SHP77 (cell line): Measurements from ENCODE around the gene OR9A2.
"Not testable (repeated sequence)": the region's sequence is repeated elsewhere in the genome, so short reads cannot be mapped to it uniquely, and the experiment has no call there.

Experiments
- DNase-seq, 2 experiments: peaks; one replicate each; lab custom pipeline; 2025; lab: John Stamatoyannopoulos, UW

The OR9A2 gene

DNA sequence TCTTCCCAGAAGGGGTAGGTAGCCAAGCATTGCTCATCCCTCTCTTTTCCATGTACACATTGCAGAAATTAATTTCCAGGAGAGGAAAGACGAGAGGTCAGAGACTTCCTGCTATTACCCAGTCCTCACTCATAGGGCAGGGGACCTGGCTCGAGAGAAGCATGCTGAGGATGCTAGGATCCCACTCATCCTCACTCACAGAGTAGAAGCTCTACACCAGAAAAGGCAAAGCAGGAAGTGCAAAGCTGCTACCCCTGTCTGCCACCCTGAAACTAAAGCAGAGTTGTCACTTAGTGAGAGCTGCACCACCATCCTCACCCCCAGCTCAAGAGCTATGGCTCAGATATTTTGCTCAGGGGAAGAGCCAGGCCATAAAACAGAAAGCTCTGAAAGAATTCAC is 9.9 kb downstream of the OR9A2 start:
- no peak for DNase-seq

DNA sequence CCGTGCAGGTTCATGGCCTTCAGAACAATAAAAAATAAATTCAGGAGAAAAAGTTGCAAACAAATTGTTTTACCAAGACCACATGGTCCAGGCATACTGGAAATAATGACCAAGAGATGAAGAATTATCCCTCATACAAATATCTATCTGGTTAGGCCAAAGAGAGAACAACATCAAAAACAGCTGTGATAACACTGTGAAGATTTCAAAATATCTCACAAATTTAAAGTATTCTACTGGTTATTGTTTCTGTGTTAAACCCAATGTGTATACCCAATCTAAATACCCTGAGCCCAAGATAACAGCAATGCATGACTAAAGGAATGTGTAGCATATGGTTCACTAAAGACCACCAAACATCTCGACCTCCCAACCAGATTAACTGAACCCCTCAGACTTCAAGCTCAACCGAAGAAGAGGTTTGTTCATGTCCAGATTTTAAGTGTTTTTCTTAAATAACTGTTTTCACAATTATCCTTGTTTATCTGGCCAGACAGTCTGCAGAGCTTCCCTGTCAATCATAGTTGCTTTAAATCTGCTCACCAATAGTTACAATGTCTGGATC is 10.9 kb downstream of the OR9A2 start:
- DNase-seq: no peak

DNA sequence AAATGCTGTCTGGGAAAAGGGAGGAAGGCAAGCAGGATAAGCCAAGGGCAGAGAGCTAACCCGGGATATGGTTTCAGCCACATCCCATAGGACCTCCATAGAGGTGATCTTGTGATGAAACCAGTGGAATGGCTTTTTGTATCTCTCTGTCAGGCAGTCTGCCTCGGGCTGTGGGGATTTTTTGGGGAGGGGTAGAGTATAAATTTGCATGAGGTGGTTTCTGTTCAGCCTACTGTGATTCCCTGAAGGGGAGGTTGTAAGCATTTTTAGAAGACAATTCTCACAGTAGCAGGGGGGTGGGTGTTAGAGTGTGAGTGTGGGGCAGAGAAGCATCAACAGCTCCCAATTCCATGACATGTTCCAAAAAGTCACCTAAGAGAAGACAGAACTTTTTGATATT is 11.8 kb downstream of the OR9A2 start:
- no peak for DNase-seq

DNA sequence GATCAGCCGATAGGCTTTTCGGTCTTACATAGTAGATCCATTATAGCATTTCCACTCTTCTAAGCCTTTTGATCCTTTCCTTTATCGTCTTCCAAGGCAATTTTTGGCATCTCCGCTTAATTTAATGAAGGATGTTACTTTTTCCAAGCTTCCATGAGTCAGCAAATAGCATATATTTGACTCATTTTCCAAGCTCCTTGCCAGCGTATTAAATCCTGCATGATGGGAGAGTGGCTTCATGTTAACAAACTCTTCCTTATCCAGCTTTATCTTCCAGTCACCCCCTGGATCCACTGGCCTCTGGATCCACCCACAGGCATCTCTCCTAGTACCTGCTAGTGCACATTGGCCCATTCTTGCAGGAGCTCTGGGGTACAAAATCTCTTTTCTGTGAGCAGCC is 13.0 kb downstream of the OR9A2 start:
- no peak for DNase-seq

- DNase-seq: no peak
Observed at GRCh38 chr7:143013473-143013872, 13.5 kb downstream of the OR9A2 start.

GRCh38 chr7:143012409-143012808 is 14.5 kb downstream of the OR9A2 start:
- no peak for DNase-seq

GRCh38 chr7:143012001-143012400 is 14.9 kb downstream of the OR9A2 start:
- no peak for DNase-seq

DNA sequence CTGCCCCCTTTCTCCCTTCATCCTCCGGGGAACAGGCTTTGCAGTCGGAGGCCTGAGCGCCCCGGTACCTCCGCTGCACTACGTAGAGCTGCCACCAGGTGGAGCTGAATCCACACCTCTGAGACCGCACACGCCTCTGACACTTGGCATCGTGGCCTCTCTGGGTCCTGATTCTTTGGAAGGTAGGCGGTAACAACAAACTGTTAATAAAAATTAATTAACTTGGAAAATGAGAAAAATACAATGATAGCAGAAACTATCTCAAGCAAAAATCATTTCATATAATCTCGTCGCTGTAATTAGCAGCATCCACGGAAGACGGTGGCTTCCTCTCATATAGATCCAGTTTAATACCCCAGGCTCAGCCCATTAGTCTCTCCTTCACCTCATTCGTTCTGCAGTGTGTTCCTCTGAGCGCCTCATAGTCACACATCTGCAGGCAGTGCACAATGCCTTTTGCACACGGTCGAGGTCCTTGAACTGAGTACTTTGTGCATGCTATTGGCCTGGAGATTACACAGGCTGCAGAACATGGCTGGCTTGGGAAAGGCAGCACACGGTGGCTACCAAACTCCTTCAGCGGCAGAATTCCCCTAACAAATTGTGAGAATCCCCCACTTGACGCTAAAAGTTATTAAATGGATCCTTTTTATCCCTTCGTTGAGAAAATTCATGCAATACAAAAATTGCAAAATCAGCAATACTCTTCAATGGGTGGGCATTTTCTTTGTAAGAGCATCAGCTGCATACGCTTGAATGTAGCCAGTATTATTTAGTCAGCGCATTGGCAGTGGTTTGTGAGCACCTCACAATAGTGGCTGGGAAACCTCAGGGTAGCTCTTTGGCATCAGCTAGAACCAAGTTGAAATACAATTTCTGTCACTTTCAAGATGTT is 18.7 kb downstream of the OR9A2 start:
- DNase-seq: peak; percentile 25 to 32

DNA sequence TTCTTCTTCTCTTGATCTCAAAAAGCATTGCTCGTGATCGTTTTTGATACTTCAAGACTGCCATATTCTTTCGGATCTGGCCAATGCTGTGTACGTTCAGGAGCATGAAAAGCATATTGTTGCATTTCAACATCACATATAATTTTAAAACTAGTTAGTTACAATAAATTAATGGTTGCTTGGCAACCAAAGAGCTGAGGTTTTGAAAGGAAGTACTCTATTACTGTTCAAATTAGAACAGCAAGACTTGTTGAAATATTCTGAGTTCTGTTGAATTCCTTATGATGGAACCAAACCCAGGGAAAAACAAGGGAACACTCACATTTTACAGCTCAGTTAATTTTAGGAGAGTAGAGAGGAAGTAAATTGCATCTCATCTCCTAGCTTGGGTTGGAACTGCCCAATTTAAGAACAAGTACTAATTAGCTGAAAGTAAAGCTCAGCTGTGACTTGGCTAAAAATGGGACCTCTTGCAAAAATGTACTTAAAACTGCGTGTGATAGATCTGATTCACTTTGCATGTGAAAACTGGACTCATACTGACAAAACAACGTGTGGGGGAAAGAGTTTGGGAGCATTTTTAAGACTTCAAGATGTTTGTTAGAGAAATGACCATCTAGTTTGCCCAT is 21.2 kb downstream of the OR9A2 start:
- DNase-seq: no peak

GRCh38 chr7:143003393-143004051 is 23.4 kb downstream of the OR9A2 start:
- peak; percentile 8 to 10 for DNase-seq

- no peak for DNase-seq
Observed at GRCh38 chr7:143002898-143003297, 24.0 kb downstream of the OR9A2 start.

- peak in 1 of 2 experiments; percentile 1 for DNase-seq
Observed at GRCh38 chr7:143002106-143002505, 24.8 kb downstream of the OR9A2 start.

DNA sequence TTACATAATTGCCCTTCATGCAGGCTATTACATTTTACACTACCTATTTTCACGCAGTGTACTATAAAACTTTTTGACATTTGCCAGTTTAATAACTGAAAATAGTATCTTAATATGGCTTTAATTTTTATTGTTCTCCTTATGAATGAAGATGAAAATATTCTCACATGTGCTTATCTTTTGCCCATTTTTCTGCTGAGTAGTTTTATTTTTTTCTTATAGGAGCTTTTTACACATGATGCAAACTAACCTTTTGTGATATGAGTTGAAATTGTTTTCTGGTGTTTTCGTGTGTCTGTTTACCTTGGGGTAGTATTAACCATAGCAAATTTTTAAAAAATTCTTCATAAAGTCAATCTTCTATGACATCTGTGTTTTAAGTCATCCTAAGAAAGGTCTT is 26.3 kb downstream of the OR9A2 start:
- no peak for DNase-seq

- DNase-seq: no peak
Observed at GRCh38 chr7:142999793-143000192, 27.1 kb downstream of the OR9A2 start.

GRCh38 chr7:142998966-142999365 is 28.0 kb downstream of the OR9A2 start:
- no peak for DNase-seq

DNA sequence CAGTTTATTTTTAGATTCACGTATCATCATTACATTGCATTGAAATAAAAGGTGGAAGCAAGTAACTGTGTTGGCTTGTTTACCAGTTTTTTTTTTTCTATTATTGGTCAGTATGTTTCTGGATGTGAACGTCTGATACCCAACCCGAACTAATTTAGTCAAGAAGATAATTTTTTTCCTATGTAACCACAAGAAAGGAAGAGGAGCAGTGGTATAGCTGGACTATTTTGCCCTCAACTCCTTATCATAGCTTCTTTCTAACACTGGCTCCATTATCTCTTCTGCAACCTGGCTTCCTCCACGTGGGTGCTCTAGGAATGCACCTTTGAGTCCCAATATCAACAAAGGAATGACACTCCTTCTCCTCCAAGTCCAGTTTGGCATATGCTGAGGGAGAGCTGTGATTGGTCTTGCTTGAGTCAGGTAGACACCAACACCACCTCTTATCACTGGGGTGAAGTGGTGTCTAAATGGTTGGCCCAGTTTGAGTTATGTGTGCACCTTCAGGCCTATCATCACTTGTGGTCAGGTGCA is 29.4 kb downstream of the OR9A2 start:
- DNase-seq: no peak

DNA sequence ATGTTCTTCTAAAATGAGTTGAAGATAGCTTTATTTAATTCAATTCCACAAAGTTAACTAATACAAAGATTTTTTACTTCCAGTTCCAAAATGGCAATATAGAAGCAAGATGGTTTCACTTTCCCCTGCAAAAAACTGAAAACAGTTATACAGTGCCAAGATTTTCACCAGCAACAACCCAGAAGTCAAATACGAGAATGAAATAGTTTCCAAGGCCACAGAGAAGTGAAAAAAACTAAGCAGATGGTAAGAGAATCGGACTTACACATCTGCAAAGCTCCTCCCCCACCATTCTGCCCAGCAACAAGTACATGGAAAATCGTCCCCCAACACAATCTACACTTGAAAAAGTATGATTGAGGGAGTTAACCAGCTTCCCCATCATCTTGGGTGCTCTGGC is 34.5 kb downstream of the OR9A2 start:
- no peak for DNase-seq

DNA sequence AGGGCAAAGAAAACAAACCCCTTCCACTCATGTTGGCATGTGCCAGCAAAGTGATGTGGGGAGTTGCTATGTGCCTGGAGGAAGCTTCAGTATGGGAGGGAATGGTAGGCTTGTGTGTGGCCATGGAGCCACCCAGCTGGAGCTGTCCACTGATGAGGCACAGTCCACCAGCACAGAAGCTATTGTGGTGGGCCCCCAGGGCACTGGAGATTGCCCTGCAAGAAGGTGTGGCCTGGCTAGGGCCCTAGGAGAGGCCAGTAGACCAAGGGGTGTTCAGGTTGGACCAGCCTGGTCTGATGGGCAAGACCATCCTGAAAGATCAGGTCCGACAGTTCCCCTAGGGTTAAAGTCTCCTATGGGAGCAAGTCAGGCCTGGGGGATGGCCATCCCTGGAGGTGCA is 42.6 kb downstream of the OR9A2 start:
- no peak for DNase-seq

DNA sequence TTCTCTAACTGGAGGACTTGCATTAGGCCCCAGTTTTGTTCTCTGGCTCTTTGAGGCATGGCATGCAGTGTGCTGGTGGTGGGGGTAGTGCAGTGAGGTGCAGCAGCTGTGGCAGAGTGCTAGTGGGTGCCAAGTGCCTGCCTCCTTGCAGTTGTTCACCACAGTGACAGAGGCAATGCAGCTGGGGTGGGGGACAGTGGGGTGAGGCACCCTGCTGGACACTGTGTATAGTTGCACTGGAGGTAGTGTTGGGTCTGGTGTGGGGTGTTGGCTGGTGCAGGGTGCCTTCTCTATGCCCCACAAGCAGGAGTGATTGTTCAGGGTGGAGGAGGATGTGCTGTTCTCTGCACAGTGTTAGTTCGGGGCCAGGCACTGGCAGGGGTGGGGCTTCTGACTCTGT is 43.1 kb downstream of the OR9A2 start:
- no peak for DNase-seq

DNA sequence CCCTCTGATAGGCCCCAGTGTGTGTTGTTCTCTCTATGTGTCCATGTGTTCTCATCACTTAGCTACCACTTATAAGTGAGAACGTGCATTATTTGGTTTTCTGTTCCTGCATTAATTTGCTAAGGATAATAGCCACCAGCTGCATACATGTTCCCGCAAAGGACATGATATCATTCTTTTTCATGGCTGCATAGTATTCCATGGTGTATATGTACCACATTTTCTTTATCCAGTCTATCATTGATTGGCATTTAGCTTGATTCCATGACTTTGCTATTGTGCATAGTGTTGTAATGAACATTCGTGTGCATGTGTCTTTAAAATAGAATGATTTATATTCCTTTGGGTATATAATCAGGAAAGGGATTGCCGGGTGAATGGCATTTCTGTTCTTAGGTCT is 48.5 kb downstream of the OR9A2 start:
- not testable (repeated sequence) for DNase-seq
